MCF 10A (cell line): ENCODE data around the gene TUBE1. TPM values are rescaled to one million over a fixed set of nuclear protein-coding genes. Genes with fewer than 3 reads are reported as not detected.
A peak's percentile ranks its signal among the peaks of the same experiment; 100 is the strongest.

Experiments
- BruUV-seq: library from RNA; stranded (reverse); fragments of 400-500 nt; replicated peaks from 2 replicates; lab custom pipeline; 2021; lab: Mats Ljungman, UMichigan
- CTCF ChIA-PET: fragments of 300-600 bp; sonication (Branson Sonifier 250); formaldehyde crosslinking; extraction: SDS; loops from one replicate; lab custom pipeline; 2021; ENCODE audit warnings: antibody characterized with exemption, inconsistent platforms; lab: Yijun Ruan, JAX
- POLR2A ChIA-PET: fragments of 300-600, 350-650 bp; sonication (Branson Sonifier 250); formaldehyde crosslinking; extraction: SDS; loops from one replicate; lab custom pipeline; 2020; ENCODE audit warnings: antibody characterized with exemption, inconsistent platforms; lab: Yijun Ruan, JAX
- DNase-seq: peaks from one replicate; pipeline ENCODE4 v3.0.0-alpha.2; 2018; ENCODE audit not compliant: unreplicated experiment
- H3K27ac Mint-ChIP-seq: one replicate; pipeline ENCODE4 v1.8.0; 2022; ENCODE audit warnings: mild to moderate bottlenecking, low read depth, mixed read lengths; ENCODE audit not compliant: unreplicated experiment
- H3K27me3 Mint-ChIP-seq: one replicate; pipeline ENCODE4 v1.8.0; 2022; ENCODE audit warnings: mixed read lengths; ENCODE audit not compliant: insufficient read depth, unreplicated experiment
- H3K36me3 Mint-ChIP-seq: one replicate; pipeline ENCODE4 v1.8.0; 2022; ENCODE audit warnings: mild to moderate bottlenecking, moderate library complexity, mixed read lengths; ENCODE audit not compliant: insufficient read depth, unreplicated experiment
- H3K4me1 Mint-ChIP-seq: one replicate; pipeline ENCODE4 v1.8.0; 2022; ENCODE audit warnings: mixed read lengths; ENCODE audit not compliant: insufficient read depth, unreplicated experiment
- H3K4me3 Mint-ChIP-seq: one replicate; pipeline ENCODE4 v1.8.0; 2022; ENCODE audit warnings: mild to moderate bottlenecking, moderate library complexity, mixed read lengths; ENCODE audit not compliant: unreplicated experiment
- H3K9me3 Mint-ChIP-seq: one replicate; pipeline ENCODE4 v1.8.0; 2022; ENCODE audit warnings: mixed read lengths; ENCODE audit not compliant: unreplicated experiment
- intact Hi-C: fragments of 100-400 bp; cut with micrococcal nuclease; formaldehyde crosslinking; loops from 2 replicates; pipeline ENCODE4 v1.14.1; 2022
- total RNA-seq: library from RNA; stranded (reverse); gene quantifications from 2 replicates; pipeline ENCODE4 v1.2.3, GENCODE V29; 2022
- TF ChIP-seq, protein P1 (sequence below): fragments of 200-600 bp; IDR thresholded peaks from one replicate; pipeline ENCODE4 v1.8.0; 2022; ENCODE audit warnings: antibody characterized with exemption, mild to moderate bottlenecking; ENCODE audit not compliant: unreplicated experiment

The TUBE1 gene
- total RNA-seq, 1 experiment from 2014 or later: 47.7 TPM

DNA sequence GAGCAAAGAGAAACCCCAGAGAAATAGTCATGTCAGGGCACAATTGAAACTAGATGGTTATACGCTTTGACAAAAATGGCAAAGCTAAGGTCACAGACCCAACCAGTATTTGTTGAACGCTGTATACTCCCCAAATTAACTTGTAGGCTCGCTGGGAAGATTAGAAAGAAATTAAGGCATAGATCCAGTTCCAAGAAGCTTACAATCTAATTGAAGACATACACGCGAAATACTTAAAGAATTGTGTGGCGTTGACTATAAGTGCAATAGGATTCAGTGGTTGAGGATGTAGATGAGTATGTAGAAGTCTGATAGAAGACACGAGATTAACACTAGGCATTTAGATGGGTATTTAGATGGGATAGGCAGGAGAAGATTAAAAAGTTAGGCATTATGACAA lies 634 bp upstream of the TUBE1 start:
- no peak overlapping the region for H3K27ac Mint-ChIP-seq
- H3K27me3 Mint-ChIP-seq: no peaks in the 10 kb centered on the region
- TF ChIP-seq, protein P1, sequence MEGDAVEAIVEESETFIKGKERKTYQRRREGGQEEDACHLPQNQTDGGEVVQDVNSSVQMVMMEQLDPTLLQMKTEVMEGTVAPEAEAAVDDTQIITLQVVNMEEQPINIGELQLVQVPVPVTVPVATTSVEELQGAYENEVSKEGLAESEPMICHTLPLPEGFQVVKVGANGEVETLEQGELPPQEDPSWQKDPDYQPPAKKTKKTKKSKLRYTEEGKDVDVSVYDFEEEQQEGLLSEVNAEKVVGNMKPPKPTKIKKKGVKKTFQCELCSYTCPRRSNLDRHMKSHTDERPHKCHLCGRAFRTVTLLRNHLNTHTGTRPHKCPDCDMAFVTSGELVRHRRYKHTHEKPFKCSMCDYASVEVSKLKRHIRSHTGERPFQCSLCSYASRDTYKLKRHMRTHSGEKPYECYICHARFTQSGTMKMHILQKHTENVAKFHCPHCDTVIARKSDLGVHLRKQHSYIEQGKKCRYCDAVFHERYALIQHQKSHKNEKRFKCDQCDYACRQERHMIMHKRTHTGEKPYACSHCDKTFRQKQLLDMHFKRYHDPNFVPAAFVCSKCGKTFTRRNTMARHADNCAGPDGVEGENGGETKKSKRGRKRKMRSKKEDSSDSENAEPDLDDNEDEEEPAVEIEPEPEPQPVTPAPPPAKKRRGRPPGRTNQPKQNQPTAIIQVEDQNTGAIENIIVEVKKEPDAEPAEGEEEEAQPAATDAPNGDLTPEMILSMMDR: no peak
- CTCF ChIA-PET: interaction anchor here (0.7 to 4.6 kb wide), 15 partner anchors 8 to 300 kb away, joined by 3 to 143 read pairs (median 5); no protein-coding TSS in a partner anchor
- intact Hi-C loops: loop anchor here (5.0 kb wide), 1 partner anchor 224 kb away; no protein-coding TSS in a partner anchor
- H3K9me3 Mint-ChIP-seq: no peaks in the 10 kb centered on the region
- H3K36me3 Mint-ChIP-seq: peaks cover 8% of the 10 kb centered on the region
- BruUV-seq: TSS peak; percentile 87
- no peaks in the 10 kb centered on the region for H3K4me1 Mint-ChIP-seq
- no peak overlapping the region for H3K4me3 Mint-ChIP-seq
- DNase-seq: no peak
- POLR2A ChIA-PET: interaction anchor here (0.6 to 3.4 kb wide), 14 partner anchors 9 to 1460 kb away, joined by 3 to 24 read pairs (median 4); no protein-coding TSS in a partner anchor

DNA sequence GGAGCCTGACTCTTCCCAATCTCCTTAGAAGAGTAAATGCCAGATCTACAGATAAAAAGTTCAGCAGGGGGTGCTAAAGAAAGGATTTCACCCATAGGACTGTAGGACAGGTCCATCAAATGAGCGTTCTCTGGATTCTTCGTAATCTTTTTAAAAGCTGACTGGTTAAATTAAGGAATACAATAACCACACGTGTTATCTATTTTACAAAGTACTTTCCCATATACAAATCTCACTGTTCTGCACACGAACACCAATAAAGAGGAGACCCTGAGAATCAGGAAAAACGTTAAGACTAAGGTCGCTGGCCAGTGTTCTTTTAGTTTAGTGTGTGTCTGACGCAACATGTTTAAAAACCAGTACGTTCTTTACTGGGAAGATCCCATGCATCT lies 542 bp downstream of the TUBE1 start:
- H3K9me3 Mint-ChIP-seq: no peaks in the 10 kb centered on the region
- intact Hi-C loops: loop anchor here (1.0 to 5.0 kb wide), 2 partner anchors 77 to 226 kb away; no protein-coding TSS in a partner anchor
- no peaks in the 10 kb centered on the region for H3K27me3 Mint-ChIP-seq
- TF ChIP-seq, protein P1: peak; percentile 40
- H3K36me3 Mint-ChIP-seq: peaks cover 17% of the 10 kb centered on the region
- DNase-seq: peak; percentile 63
- H3K27ac Mint-ChIP-seq: no peak overlapping the region
- TSS peak; percentile 51 for BruUV-seq
- ChIA-PET CTCF (interaction anchor here (0.6 to 4.6 kb wide), 29 partner anchors 9 to 1876 kb away, joined by 3 to 143 read pairs (median 3); no protein-coding TSS in a partner anchor), POLR2A (interaction anchor here (0.6 to 3.4 kb wide), 19 partner anchors 8 to 1851 kb away, joined by 3 to 24 read pairs (median 3); partner anchors contain the start of gene REV3L)
- no peak overlapping the region for H3K4me3 Mint-ChIP-seq
- H3K4me1 Mint-ChIP-seq: no peaks in the 10 kb centered on the region

DNA sequence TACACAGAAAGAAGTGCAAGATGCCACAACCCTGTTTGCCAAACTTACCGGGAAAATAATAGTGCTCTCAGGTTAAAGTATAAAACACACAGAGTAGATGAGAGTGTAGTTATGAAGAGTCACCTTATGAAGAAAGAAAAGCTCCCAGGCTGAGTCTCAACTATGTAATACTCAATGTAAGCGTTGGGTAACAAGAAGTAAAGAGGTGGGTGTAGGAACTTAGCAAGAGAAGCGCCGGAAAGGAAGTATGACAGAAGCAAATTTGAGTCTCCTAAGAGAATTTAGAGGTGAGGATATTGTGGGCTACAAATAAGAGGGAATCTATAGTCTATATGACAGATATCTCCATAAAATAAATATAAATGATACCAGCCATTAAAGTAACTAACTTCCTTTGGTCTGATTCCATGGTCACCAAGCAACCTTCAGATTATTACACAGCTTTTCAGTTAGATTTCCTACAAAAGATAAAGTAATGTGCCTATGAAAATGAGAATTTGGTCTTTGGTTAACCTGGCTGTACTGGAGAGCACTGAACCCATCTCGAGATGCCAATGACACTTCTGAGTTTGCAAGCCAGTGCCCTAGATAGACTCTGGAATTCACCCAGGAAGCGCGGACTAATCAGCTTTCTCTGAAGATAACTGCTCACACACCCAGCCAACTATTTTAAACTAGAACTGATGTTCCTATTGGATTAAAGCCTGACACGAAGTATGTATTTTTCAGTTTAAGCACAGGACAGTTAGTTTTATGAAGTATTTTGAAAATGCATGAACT lies 1.8 kb downstream of the TUBE1 start:
- Mint-ChIP-seq H3K9me3 (no peaks in the 10 kb centered on the region), H3K27ac (no peak overlapping the region), H3K36me3 (peaks cover 25% of the 10 kb centered on the region), H3K27me3 (no peaks in the 10 kb centered on the region), H3K4me1 (no peaks in the 10 kb centered on the region), H3K4me3 (no peak overlapping the region)
- ChIA-PET POLR2A (interaction anchor here (0.5 to 3.4 kb wide), 6 partner anchors 10 to 515 kb away, joined by 3 to 24 read pairs (median 4); no protein-coding TSS in a partner anchor), CTCF (interaction anchor here (0.7 to 4.6 kb wide), 14 partner anchors 10 to 383 kb away, joined by 3 to 143 read pairs (median 4); no protein-coding TSS in a partner anchor)
- TF ChIP-seq, protein P1: no peak
- BruUV-seq: no TSS peak
- intact Hi-C loops: loop anchor here (1.0 to 5.0 kb wide), 2 partner anchors 78 to 227 kb away; no protein-coding TSS in a partner anchor
- DNase-seq: no peak

DNA sequence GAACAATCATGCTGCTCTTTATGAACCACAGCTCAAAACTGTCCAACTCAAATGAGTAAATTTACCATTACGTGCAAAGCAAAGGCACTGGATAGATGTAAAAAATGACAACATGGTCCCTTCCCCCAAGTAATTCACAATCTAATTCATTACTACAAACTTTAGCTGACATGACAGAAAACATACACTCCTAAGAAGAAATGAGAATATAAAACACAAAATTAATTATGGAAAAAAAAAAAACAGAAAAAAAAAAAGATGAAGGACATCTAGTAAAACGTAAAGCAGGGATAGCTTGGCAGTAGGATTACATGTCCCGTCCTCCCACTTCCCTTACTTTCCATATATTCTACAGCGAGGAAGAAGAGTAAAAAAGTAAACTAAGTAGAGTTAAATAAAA lies 5.7 kb downstream of the TUBE1 start:
- BruUV-seq: no TSS peak
- Mint-ChIP-seq H3K27me3 (no peaks in the 10 kb centered on the region), H3K4me3 (no peak overlapping the region), H3K9me3 (no peaks in the 10 kb centered on the region), H3K27ac (no peak overlapping the region), H3K36me3 (peaks cover 61% of the 10 kb centered on the region), H3K4me1 (no peaks in the 10 kb centered on the region)
- ChIA-PET CTCF (interaction anchor here (0.6 to 1.8 kb wide), 2 partner anchors 82 to 223 kb away, joined by 4 to 13 read pairs; no protein-coding TSS in a partner anchor), POLR2A (interaction anchor here (0.6 to 1.7 kb wide), 2 partner anchors 31 to 609 kb away, joined by 4 read pairs; no protein-coding TSS in a partner anchor)
- no peak for DNase-seq
- TF ChIP-seq, protein P1: no peak
- intact Hi-C loops: no loop called here
